Mononuclear cell (primary cell): ENCODE results near the gene PDE3B. TPM values are rescaled to one million over a fixed set of nuclear protein-coding genes. Genes with fewer than 3 reads are reported as not detected.
"Not testable (repeated sequence)": the region's sequence is repeated elsewhere in the genome, so short reads cannot be mapped to it uniquely, and the experiment has no call there.

Experiments used
- H3K27me3 ChIP-seq: 2 replicates; pipeline ENCODE4 v1.6.0; 2011; ENCODE audit warnings: low read length, control low read depth; ENCODE audit not compliant: insufficient read depth
- H3K4me1 ChIP-seq: 2 replicates; pipeline ENCODE4 v1.5.1; 2011; ENCODE audit warnings: mild to moderate bottlenecking, low read length, control low read depth; ENCODE audit not compliant: insufficient read depth
- H3K4me3 ChIP-seq: 2 replicates; pipeline ENCODE4 v1.5.1; 2011; ENCODE audit warnings: mild to moderate bottlenecking, low read length, moderate library complexity
- H3K9me3 ChIP-seq: 2 replicates; pipeline ENCODE4 v1.5.1; 2011; ENCODE audit warnings: low read depth, mild to moderate bottlenecking, control low read depth, low read length
- total RNA-seq: library from RNA; depleted of rRNA; stranded (reverse); fragments of >200 nt; gene quantifications from one replicate; pipeline ENCODE4 v1.2.3, GENCODE V29; 2012

PDE3B gene
- total RNA-seq, 1 donor, result 149 TPM

DNA sequence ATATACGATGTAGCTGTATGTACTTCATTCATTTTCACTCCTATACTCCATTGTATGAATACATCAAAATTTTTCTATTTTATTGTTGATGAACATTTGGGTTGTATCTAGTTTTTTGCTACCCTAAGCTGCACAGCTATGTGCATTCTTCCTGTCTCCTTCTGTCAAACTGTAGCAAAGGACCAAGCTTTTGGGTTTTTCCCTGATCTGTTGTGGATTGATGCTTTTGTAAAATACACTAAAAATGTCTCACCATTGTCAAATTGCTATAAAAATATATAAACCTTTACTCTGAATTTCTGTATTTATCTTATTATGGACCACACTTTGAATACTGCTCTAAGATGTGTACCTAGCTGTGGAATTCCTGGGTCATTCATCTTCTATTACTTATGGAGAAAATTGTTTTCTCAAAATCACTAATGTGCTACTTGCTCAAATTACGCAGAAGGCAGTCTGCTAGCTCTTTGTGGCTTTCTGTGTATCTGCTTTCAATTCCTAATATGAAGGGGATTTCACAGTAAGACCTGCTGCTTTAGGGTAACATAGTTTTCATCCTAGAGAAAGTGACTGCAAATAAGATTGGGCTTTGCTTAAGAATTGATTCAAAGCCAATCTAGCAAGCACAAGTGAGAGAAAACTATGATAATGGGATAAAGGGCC, 125.1 kb downstream of the PDE3B start:
- Histone ChIP-seq H3K9me3 (no peaks in the 10 kb centered on the region), H3K4me1 (peaks cover 7% of the 10 kb centered on the region), H3K27me3 (no peaks in the 10 kb centered on the region), H3K4me3 (no peak overlapping the region)

DNA sequence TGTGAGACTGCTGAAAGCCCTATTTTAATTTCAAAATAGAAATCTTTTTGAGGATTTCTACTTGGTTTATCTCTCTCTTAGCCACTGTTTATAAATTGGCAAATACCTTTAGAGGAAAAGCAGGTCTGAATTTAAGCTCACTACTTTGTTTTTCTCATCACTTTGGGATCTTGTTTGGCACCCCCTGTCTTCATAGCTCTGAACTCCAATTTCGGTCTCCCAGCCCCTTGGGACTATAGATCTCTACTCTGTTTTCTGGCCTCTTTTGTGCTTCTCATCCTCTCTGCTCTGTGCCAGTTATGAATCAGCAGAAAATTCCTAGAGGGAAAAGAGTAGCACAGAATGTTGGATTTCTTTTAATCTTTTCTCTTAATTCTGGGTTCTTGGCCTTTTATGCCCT, 130.2 kb downstream of the PDE3B start:
- H3K4me3 ChIP-seq, result no peak overlapping the region
- H3K4me1 ChIP-seq, result no peaks in the 10 kb centered on the region
- no peaks in the 10 kb centered on the region for H3K27me3 ChIP-seq
- no peaks in the 10 kb centered on the region for H3K9me3 ChIP-seq

- Histone ChIP-seq H3K27me3 (no peaks in the 10 kb centered on the region), H3K9me3 (no peaks in the 10 kb centered on the region), H3K4me1 (no peaks in the 10 kb centered on the region), H3K4me3 (no peak overlapping the region)
Observed at GRCh38 chr11:14774721-14775120, 131.1 kb downstream of the PDE3B start.

DNA sequence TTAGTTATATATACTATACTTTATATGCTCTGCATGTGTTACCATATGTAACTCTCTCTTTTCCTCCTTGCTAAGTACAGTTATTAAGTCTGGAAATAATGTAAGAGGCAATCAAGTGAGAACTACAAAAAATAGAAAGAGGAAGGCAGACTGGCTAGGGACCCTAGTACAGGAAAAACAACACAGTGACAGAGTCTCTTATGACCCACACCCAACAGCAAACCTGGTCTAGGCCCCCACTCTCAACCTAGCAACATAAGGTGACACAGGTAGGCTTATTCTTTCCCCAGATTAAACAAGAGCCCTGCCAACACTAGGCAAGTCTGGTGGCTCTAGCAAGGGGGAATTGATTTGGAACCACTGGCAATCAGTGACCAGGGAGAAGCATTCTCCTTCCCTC, 132.3 kb downstream of the PDE3B start:
- Histone ChIP-seq H3K4me3 (no peak overlapping the region), H3K9me3 (no peaks in the 10 kb centered on the region), H3K27me3 (no peaks in the 10 kb centered on the region), H3K4me1 (no peaks in the 10 kb centered on the region)

DNA sequence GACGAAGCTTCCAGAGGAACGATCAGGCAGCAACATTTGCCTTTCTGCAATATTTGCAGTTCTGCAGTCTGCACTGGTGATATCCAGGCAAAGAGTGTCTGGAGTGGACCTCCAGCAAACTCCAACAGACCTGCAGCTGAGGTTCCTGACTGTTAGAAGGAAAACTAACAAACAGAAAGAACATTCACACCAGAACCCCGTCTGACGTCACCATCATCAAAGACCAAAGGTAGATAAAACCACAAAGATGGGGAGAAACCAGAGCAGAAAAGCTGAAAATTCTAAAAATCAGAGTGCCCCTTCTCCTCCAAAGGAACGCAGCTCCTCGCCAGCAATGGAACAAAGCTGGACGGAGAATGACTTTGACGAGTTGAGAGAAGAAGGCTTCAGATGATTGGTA, 134.9 kb downstream of the PDE3B start:
- not testable (repeated sequence) for H3K4me3 ChIP-seq, H3K4me1 ChIP-seq, H3K27me3 ChIP-seq, H3K9me3 ChIP-seq

DNA sequence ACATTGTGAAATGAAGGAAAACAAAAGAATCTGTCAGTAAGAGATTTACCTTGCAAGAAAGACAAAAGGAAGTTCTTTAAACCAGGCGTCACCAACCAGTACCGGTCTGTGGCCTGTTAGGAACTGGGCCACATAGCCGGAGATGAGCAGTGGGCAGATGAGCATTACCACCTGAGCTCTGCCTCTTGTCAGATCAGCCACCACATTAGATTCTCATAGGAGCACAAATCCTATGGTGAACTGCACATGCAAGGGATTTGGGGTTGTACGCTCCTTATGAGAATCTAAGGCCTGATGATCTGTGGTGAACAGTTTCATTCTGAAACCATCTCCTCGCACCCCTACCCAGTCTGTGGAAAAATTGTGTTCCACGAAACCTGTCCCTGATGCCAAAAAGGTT, 140.2 kb downstream of the PDE3B start:
- no peak overlapping the region for H3K4me3 ChIP-seq
- H3K9me3 ChIP-seq, result no peaks in the 10 kb centered on the region
- peaks cover 6% of the 10 kb centered on the region for H3K4me1 ChIP-seq
- no peaks in the 10 kb centered on the region for H3K27me3 ChIP-seq

- H3K4me1 ChIP-seq, result peaks cover 6% of the 10 kb centered on the region
- no peaks in the 10 kb centered on the region for H3K9me3 ChIP-seq
- H3K4me3 ChIP-seq, result no peak overlapping the region
- no peaks in the 10 kb centered on the region for H3K27me3 ChIP-seq
Observed at GRCh38 chr11:14784230-14784629, 140.6 kb downstream of the PDE3B start.

DNA sequence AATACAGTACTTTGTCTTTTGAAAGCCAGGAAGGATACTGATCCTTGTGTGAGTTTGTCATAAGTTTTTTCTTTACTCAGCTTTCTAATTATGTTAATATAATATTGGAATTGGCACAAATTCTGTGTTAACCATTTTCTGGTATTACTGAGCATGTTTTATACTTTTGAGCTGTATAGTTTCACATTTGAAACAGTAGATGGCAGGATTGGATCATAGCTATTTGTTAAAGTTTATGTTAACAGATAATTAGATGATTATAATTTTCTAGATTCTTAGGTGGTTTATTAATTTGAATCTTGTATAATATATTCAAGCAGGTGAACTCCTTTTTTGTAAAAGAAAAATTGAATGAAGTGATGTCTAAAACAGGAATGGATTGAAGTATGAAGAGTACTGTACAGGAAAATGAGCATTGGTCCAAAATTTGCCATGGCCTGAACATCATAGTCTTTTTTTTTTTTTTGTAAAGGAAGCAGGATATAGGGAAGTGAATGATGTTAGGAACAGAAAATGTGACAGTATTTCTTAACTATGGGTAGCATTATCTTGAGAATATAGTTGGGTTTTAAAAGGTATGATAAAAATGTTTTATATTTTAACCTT, 146.4 kb downstream of the PDE3B start:
- no peaks in the 10 kb centered on the region for H3K9me3 ChIP-seq
- H3K4me1 ChIP-seq, result no peaks in the 10 kb centered on the region
- no peak overlapping the region for H3K4me3 ChIP-seq
- H3K27me3 ChIP-seq, result no peaks in the 10 kb centered on the region

- Histone ChIP-seq H3K4me3 (no peak overlapping the region), H3K4me1 (no peaks in the 10 kb centered on the region), H3K9me3 (no peaks in the 10 kb centered on the region), H3K27me3 (no peaks in the 10 kb centered on the region)
Observed at GRCh38 chr11:14793546-14793945, 149.9 kb downstream of the PDE3B start.

GRCh38 chr11:14796028-14796427, 152.4 kb downstream of the PDE3B start:
- H3K9me3 ChIP-seq, H3K27me3 ChIP-seq, H3K4me3 ChIP-seq, H3K4me1 ChIP-seq: not testable (repeated sequence)

GRCh38 chr11:14803846-14804245, 160.2 kb downstream of the PDE3B start:
- no peak overlapping the region for H3K4me3 ChIP-seq
- no peaks in the 10 kb centered on the region for H3K9me3 ChIP-seq
- H3K27me3 ChIP-seq, result no peaks in the 10 kb centered on the region
- H3K4me1 ChIP-seq, result no peaks in the 10 kb centered on the region

DNA sequence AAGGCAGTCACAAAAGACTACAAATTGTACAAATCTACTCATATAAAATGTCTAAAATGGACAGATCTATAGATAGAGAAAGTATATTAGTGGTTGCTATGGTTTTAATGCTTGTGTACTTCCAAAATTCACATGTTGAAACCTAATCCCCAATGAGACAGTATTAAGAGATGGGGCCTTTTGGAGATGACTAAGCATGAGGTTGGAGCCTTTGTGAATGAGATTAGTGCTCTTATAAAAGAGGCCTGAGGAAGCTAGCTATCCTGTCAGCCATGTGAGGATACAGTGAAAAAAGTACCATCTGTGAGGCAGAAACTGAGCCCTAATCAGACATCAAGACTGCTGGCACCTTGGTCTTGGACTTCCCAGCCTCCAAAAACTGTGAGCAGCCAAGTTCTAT, 165.9 kb downstream of the PDE3B start:
- Histone ChIP-seq H3K9me3 (no peaks in the 10 kb centered on the region), H3K27me3 (no peaks in the 10 kb centered on the region), H3K4me1 (no peaks in the 10 kb centered on the region), H3K4me3 (no peak overlapping the region)

GRCh38 chr11:14812757-14813156, 169.2 kb downstream of the PDE3B start:
- Histone ChIP-seq H3K4me3 (no peak overlapping the region), H3K27me3 (no peaks in the 10 kb centered on the region), H3K4me1 (no peaks in the 10 kb centered on the region), H3K9me3 (no peaks in the 10 kb centered on the region)

- H3K4me3 ChIP-seq, result no peak overlapping the region
- H3K4me1 ChIP-seq, result no peaks in the 10 kb centered on the region
- no peaks in the 10 kb centered on the region for H3K9me3 ChIP-seq
- H3K27me3 ChIP-seq, result no peaks in the 10 kb centered on the region
Observed at GRCh38 chr11:14813516-14813915, 169.9 kb downstream of the PDE3B start.

DNA sequence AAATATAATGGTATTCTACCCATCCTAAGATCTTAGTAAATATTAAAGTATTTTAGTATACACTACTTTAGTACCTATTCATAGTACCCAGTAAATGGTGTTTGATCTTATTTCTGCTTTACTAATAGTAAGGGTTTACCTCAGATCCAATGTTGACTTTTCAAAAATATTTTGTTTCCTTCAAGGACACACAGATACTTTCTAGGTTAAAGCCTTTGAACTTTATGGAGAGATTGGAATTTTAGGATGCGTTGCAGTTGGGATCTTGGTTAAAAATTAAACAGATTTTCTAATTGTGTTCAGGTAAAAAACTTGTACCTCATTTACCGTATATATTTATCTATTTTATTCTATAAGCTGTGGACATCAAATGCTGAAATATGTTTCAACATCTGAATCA, 175.2 kb downstream of the PDE3B start:
- Histone ChIP-seq H3K4me1 (no peaks in the 10 kb centered on the region), H3K9me3 (no peaks in the 10 kb centered on the region), H3K27me3 (no peaks in the 10 kb centered on the region), H3K4me3 (no peak overlapping the region)

- no peak overlapping the region for H3K4me3 ChIP-seq
- H3K9me3 ChIP-seq, result no peaks in the 10 kb centered on the region
- no peaks in the 10 kb centered on the region for H3K4me1 ChIP-seq
- H3K27me3 ChIP-seq, result no peaks in the 10 kb centered on the region
Observed at GRCh38 chr11:14819596-14819995, 176.0 kb downstream of the PDE3B start.
